GM12874 (cell line): ENCODE measurements around the gene PARN.

Experiments
- CTCF ChIP-seq: IDR thresholded peaks from 2 replicates; pipeline ENCODE4 v1.5.1; 2011; ENCODE audit warnings: low read depth, mild to moderate bottlenecking, control low read depth, low read length, moderate library complexity; ENCODE audit not compliant: insufficient read depth

Gene PARN

GRCh38 chr16:14629919-14630619 is at the start of gene PARN:
PARN (minus strand) TSS chr16:14630260; CDS start chr16:14630125, 135 bp downstream.
- no peak for TF ChIP-seq CTCF

GRCh38 chr16:14678748-14679497 is 48.9 kb upstream of the PARN start:
- TF ChIP-seq CTCF = no peak

- TF ChIP-seq CTCF = no peak
Measured at GRCh38 chr16:14677627-14678026, 47.6 kb upstream of the PARN start.

- no peak for TF ChIP-seq CTCF
Measured at GRCh38 chr16:14676633-14677032, 46.6 kb upstream of the PARN start.

GRCh38 chr16:14672403-14672971 is 42.4 kb upstream of the PARN start:
- TF ChIP-seq CTCF = no peak

GRCh38 chr16:14669776-14670175 is 39.7 kb upstream of the PARN start:
- TF ChIP-seq CTCF = no peak

GRCh38 chr16:14668556-14669223 is 38.6 kb upstream of the PARN start:
- no peak for TF ChIP-seq CTCF
